GM19043 (cell line): ENCODE data around the gene FRMPD1.
"Not testable (repeated sequence)": the region's sequence is repeated elsewhere in the genome, so short reads cannot be mapped to it uniquely, and the experiment has no call there.

ENCODE experiments used
- ATAC-seq: cut with Tn5 transposase; IDR thresholded peaks from one replicate; pipeline ENCODE4 v1.9.1; 2021; ENCODE audit warnings: low read depth; ENCODE audit not compliant: unreplicated experiment

Gene FRMPD1

DNA sequence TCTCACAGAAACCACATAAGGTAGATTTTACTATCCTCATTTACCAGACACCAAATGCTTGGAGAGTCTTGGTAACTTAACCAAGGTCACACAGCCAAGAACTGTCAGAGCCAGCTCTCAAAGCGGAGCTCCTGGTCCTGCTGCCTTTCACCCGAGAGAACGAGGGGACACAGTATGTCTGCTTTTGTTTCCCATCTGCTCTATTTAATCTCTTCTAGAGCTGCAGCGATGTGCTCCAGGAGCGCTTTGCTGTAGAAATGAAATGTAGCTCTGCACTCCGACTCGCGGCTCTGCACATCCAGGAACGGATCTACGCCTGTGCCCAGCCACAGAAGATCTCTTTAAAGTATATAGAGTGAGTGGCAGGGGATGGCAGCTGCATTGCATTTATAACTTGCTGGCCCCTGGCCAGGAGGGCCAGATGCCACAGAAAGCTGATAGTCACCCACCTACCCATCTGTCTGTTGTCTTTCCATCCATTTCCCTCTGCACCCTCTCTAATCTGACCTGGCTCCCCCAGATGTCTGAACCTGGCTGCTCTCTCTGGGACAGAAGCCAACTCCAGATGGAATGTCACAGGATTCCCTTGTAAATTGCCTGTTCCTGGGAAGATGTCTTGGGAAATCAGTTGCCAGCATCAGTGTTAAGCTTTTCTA is 81.5 kb downstream of the FRMPD1 start:
- ATAC-seq = no peak

DNA sequence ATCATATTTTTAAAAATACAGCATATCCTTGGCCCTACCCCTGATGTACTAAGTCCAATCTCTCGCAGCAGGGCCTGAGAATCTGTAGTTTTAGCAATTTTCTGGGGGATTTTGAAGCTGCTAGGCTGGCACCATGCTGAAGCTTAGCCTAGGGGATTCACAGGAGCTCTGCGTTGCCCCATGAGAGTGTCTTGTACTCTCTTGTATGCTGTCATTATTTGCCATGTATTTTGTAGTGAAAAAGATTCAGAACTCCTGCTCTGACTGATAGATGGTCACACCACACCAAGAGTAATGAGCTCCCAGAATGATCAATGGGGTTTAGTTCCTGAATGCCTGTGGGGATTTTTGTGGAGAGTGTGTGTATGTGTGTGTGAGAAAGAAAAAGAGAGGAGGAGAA is 82.2 kb downstream of the FRMPD1 start:
- no peak for ATAC-seq

DNA sequence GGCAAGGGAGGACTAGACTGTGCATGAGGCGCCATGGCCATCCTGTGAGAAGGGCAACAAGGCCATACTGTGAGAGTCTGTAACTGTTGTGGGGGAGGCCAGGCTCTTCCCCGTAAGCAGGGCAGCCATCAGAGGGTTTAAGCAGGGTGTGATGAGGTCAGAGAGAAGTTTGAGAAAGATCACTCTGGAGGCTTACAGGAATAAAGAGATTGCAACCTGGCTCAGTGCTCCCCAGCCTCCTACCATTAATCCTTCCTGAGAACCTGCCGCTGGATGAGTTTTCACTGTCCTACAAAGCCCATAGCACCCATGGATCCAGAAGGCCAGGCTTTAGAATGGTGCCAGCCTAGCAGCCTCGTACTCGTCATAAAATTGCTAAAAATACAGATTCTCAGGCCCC is 88.5 kb downstream of the FRMPD1 start:
- no peak for ATAC-seq

DNA sequence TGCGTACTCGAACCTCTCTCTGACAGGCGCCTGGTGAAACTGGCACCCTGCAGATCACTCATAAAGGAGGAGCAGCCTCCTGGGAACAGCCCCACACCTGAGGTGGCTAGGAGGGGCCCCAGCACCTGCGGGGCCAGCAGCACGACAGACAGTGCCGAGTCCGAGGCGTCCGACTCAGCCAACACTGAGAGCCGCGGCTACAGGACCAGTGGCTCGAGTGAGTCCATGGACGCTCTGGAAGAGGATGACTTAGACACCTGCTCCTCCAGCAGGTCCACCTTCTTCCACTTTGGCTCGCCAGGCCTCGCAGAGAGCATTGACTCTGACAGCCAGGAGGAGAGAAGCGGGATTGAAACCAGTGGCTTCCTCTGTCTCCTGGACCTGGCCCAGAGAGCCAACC is 89.4 kb downstream of the FRMPD1 start:
- ATAC-seq = no peak

DNA sequence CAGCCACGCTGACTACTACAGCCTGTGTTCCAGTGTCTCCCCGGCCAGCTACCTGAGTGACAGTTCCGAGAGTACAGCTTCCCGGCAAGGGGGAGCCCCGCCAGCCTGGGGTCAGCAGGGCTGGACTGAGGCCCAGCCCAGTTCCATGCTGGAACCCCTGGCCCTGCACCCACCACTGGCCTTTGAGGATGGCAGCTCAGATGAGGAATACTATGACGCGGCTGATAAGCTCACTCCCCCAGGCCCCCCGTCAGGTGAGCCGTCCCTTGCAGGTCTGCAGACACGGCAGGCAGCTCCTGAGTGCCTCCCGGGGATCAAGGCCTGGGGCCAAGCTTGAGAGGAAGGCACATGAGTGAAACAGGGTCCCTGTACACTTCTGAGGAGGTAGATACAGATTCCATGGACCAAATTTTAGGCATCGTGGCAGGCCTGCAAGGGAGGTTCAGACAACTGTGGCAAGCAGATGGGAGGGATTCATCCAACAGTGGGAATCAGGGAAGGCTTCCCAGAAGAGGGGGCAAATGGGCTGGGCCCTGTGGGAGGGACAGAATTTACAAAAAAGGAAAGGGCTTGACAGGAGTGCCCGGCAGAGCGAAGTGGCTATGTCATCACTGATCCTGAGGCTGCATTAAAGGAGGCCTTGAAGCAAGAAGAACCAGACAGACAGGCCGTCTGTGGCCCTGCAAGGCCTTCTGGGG is 90.0 kb downstream of the FRMPD1 start:
- no peak for ATAC-seq

DNA sequence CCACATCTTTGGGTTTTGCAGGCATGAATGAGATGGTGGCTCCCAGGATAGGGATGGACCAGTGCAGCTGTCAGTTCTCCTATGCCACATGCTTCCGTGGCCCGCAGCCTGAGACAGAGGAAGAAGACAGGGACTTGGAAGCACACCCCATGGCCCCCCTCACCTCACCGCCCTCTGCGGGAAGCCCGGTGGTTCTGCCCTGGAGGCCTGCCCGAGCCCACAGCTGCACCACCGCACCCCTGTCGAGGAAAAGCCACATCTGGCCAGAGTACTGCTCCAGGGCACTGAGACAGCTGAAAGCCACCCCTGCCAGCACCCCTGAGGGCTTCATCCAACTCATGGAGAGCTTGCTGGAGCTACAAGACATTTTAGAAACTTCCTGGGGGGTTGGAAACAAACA is 95.2 kb downstream of the FRMPD1 start:
- ATAC-seq = no peak

DNA sequence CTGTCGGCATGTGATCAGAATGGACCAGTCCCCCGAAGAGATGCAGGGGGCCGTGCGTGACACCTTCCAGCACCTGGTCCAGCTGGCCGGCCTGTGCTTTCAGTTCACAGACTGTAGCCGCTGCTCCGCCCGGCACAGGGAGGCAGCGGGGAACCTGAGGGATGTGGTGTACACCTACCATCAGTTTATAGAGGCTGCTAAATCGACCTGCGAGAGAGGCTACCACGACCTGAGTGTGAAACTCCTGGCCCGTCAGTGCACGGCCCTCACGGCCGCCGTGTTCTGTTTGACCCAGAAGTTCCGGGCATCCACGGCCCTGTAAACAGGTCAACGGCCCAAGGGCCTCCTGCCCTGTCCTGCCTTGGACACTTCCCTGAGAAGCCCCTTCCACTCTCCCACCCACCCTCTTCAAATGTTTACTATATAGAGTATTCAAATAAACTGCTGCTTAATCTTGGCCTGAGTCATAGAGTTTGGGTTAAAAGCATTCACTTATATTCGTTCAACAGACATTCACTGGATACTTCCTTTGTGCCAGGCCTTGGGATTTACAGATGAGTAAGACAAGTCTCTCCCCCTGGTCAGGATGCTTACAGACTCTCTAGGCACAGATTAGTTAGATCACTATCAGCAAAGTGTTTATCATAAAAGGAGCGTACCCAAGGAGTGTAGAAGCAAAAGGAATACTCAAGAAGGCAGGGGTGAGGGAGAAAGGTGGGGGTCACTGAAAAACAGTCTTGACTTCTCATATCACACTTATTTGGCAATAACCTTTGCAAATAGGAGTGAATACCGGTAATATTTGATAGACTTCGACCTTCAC is 95.9 kb downstream of the FRMPD1 start:
- no peak for ATAC-seq

DNA sequence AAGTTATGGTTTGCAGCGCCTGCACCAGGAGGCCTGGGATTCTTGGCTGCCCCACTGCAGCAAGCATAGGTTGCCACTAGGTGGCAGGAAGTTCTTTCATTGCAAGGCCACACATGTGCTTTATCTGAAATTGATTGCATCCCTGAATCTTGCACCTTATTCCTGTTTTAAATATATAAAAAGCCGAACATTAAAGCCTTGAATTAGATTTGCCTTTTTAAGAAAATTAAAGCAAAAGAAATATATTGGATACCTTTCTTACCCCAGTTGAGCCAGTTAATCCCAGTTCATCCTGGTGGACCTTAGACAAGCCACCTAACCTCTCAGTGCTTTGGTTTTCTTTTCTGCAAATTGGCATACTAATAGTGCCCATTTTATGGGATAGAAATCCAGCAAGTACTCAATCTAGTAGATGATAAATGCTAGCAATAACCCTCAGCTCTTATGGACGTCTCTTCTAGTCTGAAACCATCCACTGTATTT is 96.6 kb downstream of the FRMPD1 start:
- ATAC-seq = peak; percentile 55

DNA sequence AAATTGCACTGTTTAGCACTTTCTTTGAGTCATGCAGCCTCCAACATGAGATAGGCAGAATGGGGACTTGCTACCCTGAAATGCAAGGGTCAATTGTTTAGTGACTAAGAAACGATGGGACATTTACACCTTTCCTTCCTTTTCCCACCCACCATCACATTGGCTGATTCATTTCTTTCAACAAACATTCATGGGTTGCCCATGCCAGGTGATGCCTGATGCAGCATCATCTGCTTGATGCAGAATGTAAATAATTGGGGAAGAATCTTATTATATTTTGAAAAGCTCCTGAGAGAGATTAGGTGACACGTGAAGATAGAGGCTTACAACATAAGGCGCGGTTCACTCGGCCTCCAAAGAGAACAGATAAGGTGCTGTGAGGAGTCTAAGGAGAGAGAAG is 98.4 kb downstream of the FRMPD1 start:
- ATAC-seq = no peak

DNA sequence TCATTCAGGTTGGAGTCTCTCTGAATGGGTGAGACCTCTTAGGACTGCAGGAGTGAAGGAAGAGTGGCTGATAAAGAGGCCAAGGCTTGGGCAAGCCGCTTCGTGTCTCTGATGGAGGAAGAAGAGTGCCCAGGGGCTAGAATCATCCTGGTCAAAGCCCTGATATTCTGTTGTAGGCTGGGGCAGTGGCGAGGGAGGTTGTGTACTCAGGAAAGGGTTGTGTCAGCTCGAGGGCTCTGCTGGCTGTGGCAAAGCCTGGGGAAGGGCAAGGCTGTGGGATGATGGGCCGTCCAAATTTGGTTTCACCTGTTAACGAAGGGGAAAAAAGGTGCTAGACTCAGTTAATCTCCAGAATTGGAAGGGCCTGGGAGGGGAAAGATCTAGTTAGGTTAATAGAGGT is 100.4 kb downstream of the FRMPD1 start:
- no peak for ATAC-seq

DNA sequence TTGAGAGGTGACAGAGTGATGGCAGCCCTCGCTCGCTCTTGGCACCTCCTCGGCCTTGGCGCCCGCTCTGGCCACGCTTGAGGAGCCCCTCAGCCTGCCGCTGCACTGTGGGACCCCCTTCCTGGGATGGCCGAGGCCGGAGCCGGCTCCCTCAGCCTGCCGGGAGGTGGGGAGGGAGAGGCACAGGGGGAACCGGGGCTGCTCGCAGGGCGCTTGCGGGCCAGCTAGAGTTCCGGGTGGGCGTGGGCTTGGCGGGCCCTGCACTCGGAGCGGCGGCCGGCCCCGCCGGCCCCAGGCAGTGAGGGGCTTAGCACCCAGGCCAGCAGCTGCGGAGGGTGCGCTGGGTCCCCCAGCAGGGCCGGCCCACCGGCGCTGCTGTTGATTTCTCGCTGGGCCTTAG is 101.0 kb downstream of the FRMPD1 start:
- not testable (repeated sequence) for ATAC-seq

DNA sequence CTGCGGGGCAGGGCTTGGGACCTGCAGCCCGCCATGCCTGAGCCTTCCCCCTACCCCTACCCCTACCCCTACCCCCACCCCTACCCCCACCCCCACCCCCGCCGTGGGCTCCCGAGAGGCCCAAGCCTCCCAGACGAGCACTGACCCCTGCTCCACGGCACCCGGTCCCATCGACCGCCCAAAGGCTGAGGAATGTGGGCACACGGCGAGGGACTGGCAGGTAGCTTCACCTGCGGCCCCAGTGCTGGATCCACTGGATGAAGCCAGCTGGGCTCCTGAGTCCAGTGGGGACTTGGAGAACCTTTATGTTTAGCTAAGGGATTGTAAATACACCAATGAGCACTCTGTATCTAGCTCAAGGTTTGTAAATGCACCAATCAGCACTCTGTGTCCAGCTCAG is 101.4 kb downstream of the FRMPD1 start:
- ATAC-seq = not testable (repeated sequence)

DNA sequence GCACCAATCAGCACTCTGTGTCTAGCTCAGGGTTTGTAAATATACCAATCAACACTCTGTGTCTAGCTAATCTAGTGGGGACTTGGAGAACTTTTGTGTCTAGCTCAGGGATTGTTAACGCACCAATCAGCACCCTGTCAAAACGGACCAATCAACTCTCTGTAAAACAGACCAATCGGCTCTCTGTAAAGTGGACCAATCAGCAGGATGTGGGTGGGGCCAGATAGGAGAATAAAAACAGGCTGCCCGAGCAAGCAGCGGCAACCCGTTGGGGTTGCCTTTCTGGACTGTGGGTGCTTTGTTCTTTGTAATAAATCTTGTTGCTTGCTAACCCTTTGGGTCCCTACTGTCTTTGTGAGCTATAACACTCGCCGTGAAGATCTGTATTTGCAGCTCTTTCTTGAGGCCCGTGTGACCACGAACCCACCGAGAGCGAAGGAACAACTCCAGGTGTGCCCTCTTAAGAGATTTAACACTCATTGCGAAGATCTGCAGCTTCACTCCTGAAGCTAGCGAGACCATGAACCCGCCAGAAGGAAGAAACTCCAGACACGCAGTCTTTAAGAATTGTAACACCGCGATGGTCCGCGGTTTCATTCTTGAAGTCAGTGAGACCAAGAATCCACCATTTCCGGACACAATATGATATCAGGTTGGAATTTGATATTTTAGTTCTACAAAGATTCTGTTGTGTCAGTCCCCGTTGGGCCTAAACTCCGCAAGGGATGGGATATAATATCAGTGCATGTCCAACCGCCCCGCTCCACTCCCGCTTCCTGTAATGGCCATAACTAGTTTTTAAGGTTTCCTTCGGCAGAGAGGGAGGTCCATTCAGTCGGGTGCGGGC is 102.1 kb downstream of the FRMPD1 start:
- no peak for ATAC-seq

DNA sequence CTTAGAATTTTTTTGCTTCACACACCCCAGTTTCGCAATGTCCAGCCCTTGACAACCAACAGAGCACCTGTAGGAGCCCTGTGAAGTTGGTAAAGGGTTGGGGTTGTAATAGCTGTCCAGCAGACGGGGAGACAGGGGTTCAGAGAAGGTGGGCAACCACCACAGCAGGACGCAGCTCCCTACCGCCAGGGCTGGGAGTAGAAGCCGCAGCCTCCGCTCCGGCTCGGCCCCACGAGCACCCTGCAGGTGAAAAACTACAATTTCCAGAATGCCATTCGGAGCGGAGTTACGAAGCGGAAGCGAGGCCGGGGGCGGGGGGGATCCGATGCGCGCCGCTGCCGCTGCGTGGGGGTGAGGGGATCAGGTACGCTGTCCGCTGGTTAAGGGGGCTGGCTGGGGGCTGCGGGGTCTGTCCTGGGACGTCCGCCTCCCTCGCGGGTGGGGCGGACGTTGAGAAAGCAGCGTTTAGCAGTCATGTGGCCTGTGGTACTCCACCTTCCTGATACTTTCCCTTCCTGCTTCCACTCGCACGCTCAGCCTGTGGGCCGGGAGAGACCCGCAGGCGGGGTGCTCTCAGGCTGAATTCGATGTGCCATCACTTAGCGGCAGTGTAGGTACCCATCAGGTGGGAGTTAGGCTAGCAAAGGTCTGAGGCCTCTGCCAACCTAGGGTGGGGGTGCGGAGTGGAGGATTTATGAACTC is 102.9 kb downstream of the FRMPD1 start, which contains the start of gene TRMT10B:
TSS of gene TRMT10B (plus strand) at position 317 of the 702 bp plus-strand sequence. CDS start 8,127 bp downstream, outside the sequence.
- peak; percentile 76 for ATAC-seq

DNA sequence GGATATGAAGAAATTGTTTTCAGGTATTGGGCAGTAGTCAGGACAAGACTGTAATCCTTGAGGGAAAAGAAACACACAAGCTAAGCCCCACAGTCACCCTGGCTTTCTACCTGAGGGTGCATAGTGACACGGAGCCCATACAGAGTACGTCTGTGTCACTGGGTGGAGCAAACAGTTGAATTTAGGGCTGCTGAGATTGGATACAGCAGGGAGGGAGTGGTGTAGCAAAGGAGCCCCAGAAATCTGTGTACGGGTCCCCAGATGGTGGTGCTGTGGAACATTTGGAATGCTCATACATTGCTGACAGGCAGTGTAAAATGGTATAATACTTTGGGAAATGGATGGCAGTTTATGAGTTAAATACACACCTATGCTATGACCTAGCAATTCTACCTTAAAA is 108.0 kb downstream of the FRMPD1 start:
- ATAC-seq = no peak

DNA sequence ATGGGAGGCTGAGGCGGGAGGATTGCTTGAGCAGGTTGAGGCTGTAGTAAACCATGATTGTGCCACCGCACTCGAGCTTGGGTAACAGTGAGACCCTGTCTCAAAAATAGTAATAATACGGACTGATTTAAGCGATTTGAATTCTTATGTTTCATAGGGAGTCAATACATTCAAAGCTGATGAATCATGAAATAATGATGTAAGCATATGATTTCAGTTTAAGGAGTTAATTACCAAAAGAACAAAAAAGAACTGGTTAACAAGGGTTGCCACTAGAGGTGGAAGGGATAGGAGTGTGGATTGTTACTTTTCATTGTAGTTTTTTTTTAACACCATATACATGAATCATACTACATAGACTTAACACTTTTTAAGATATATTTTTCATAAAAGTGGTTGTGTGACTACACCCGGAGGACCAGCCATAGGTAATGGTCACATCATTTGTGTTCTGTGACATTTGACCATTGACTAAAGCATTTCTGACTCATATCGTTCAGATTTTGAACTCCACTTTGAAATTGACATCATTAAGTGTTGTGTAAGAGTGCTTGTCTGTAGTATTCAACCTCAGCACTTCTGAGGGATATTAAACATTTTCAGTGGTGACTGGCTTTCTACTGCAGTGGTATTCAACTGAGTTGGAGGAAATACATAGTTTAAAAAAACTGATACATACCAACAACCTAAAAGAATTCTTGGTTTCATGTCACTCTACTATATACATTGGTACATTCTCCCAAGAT is 109.8 kb downstream of the FRMPD1 start:
- ATAC-seq = no peak

DNA sequence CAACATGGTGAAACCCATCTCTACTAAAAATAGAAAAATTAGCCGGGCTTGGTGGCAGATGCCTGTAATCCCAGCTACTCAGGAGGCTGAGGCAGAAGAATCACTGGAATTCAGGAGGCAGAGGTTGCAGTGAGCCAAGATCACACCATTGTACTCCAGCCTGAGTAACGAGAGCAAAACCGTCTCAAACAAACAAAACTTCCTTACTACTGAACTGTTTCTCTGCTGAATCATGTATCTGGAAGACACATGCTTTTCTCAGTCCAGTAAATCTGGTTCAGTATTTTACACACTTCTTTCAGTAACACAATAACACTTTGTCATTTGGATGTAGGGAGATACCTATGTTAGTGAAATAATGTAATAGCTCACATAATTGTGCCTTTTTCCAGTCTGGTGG is 110.8 kb downstream of the FRMPD1 start:
- ATAC-seq = no peak

DNA sequence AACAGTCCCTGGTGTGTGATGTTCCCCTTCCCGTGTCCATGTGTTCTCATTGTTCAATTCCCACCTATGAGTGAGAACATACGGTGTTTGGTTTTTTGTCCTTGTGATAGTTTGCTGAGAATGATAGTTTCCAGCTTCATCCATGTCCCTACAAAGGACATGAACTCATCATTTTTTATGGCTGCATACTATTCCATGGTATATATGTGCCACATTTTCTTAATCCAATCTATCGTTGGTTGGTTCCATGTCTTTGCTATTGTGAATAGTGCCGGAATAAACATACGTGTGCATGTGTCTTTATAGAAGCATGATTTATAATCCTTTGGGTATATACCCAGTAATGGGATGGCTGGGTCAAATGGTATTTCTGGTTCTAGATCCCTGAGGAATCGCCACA is 114.5 kb downstream of the FRMPD1 start:
- not testable (repeated sequence) for ATAC-seq

DNA sequence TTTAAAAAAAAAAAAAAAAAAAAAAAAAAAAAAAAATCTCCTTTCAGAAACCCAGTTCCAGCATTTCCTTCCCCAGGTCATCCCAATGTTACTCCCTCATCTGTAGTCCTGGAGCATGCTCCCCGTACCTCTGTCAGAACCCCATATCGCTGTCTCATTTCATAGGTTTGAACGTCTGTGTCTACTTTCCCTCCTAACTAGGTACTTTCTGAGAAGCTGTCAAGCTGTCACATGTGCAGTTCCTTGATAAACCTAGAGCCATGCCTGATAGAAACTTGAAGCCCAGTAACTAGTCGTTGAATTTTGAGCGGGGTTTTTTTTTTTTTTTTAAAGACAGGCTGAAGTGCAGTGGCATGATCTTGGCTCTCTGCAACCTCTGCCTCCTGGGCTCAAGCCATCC is 118.6 kb downstream of the FRMPD1 start:
- ATAC-seq = no peak
